Nephron progenitor cell (in vitro differentiated cells): ENCODE measurements around the gene MEN1.
A peak's percentile ranks its signal among the peaks of the same experiment; 100 is the strongest.

Source experiments
- DNase-seq: peaks from one replicate; pipeline ENCODE4 v3.0.0; 2021
- H3K27ac Mint-ChIP-seq: 2 replicates; pipeline ENCODE4 v1.8.0; 2021; ENCODE audit warnings: mild to moderate bottlenecking, moderate library complexity, mixed read lengths
- H3K27me3 Mint-ChIP-seq: 2 replicates; pipeline ENCODE4 v1.8.0; 2021; ENCODE audit warnings: mild to moderate bottlenecking, low read depth, mixed read lengths; ENCODE audit not compliant: poor library complexity
- H3K36me3 Mint-ChIP-seq: 2 replicates; pipeline ENCODE4 v1.8.0; 2021; ENCODE audit warnings: low read depth, mixed read lengths
- H3K4me1 Mint-ChIP-seq: 2 replicates; pipeline ENCODE4 v1.8.0; 2021; ENCODE audit warnings: mixed read lengths
- H3K4me3 Mint-ChIP-seq: 2 replicates; pipeline ENCODE4 v1.8.0; 2021; ENCODE audit warnings: mild to moderate bottlenecking, moderate library complexity, mixed read lengths
- H3K9me3 Mint-ChIP-seq: 2 replicates; pipeline ENCODE4 v1.8.0; 2021; ENCODE audit warnings: mild to moderate bottlenecking, moderate library complexity, mixed read lengths
- CTCF ChIP-seq: fragments of 200-600 bp; sonication (generic); IDR thresholded peaks from 2 replicates; pipeline ENCODE4 v1.5.0; 2021; ENCODE audit warnings: antibody characterized with exemption

Gene MEN1

GRCh38 chr11:64796757-64797541, 13.4 kb downstream of the MEN1 start:
- Mint-ChIP-seq H3K36me3 (peaks cover 8% of the 10 kb centered on the region), H3K9me3 (no peaks in the 10 kb centered on the region), H3K4me1 (peaks cover 42% of the 10 kb centered on the region), H3K27ac (no peak overlapping the region), H3K4me3 (no peak overlapping the region), H3K27me3 (no peaks in the 10 kb centered on the region)
- TF ChIP-seq CTCF = no peak
- DNase-seq = no peak

GRCh38 chr11:64796047-64796756, 14.1 kb downstream of the MEN1 start:
- H3K36me3 Mint-ChIP-seq = peaks cover 8% of the 10 kb centered on the region
- no peaks in the 10 kb centered on the region for H3K9me3 Mint-ChIP-seq
- peaks cover 42% of the 10 kb centered on the region for H3K4me1 Mint-ChIP-seq
- peak overlapping the region; percentile 96 for H3K27ac Mint-ChIP-seq
- H3K27me3 Mint-ChIP-seq = no peaks in the 10 kb centered on the region
- no peak for TF ChIP-seq CTCF
- H3K4me3 Mint-ChIP-seq = no peak overlapping the region
- DNase-seq = no peak

- H3K9me3 Mint-ChIP-seq = no peaks in the 10 kb centered on the region
- peaks cover 6% of the 10 kb centered on the region for H3K36me3 Mint-ChIP-seq
- peaks cover 38% of the 10 kb centered on the region for H3K4me1 Mint-ChIP-seq
- H3K27me3 Mint-ChIP-seq = no peaks in the 10 kb centered on the region
- peak overlapping the region; percentile 96 for H3K27ac Mint-ChIP-seq
- H3K4me3 Mint-ChIP-seq = no peak overlapping the region
- no peak for DNase-seq
- no peak for TF ChIP-seq CTCF
These were observed 15.8 kb downstream of the MEN1 start for GRCh38 chr11:64794526-64794925.

GRCh38 chr11:64793271-64794160, 16.8 kb downstream of the MEN1 start:
- no peaks in the 10 kb centered on the region for H3K27me3 Mint-ChIP-seq
- peak overlapping the region; percentile 53 for H3K27ac Mint-ChIP-seq
- no peak for TF ChIP-seq CTCF
- peaks cover 32% of the 10 kb centered on the region for H3K4me1 Mint-ChIP-seq
- H3K36me3 Mint-ChIP-seq = peaks cover under 1% of the 10 kb centered on the region
- no peak overlapping the region for H3K4me3 Mint-ChIP-seq
- no peak for DNase-seq
- no peaks in the 10 kb centered on the region for H3K9me3 Mint-ChIP-seq

- Mint-ChIP-seq H3K4me3 (no peak overlapping the region), H3K4me1 (peaks cover 32% of the 10 kb centered on the region), H3K9me3 (no peaks in the 10 kb centered on the region), H3K27ac (no peak overlapping the region), H3K27me3 (no peaks in the 10 kb centered on the region), H3K36me3 (no peaks in the 10 kb centered on the region)
- no peak for DNase-seq
- no peak for TF ChIP-seq CTCF
These were observed 17.9 kb downstream of the MEN1 start for GRCh38 chr11:64792482-64792881.
